IMR-90 (cell line): ENCODE results near the gene ACAP2. TPM values are rescaled to one million over a fixed set of nuclear protein-coding genes. Genes with fewer than 3 reads are reported as not detected.

Experiments used
- FOS ChIP-seq: fragments of 150-350 bp; IDR thresholded peaks from 2 replicates; pipeline ENCODE4 v1.6.1; 2016; ENCODE audit warnings: low read depth, low read length
- POLR2A ChIP-seq: IDR thresholded peaks from 2 replicates; pipeline ENCODE4 v1.6.1; 2012; ENCODE audit warnings: mild to moderate bottlenecking, low read depth, low read length
- polyA plus RNA-seq, 3 experiments: library from polyadenylated mRNA; depleted of rRNA; stranded (reverse); fragments of >200 nt; gene quantifications; 2 replicates each; pipeline ENCODE4 v1.2.3, GENCODE V29; 2012; ENCODE audit warnings: low replicate concordance in 1 of 3
- total RNA-seq: library from RNA; depleted of rRNA; stranded (reverse); fragments of >200 nt; gene quantifications from 2 replicates; pipeline ENCODE4 v1.2.3, GENCODE V29; 2012
- TF ChIP-seq, protein P1 (sequence below): fragments of 150-350 bp; IDR thresholded peaks from 2 replicates; pipeline ENCODE4 v1.6.1; 2016; ENCODE audit warnings: low read depth, mild to moderate bottlenecking, low read length, moderate library complexity, borderline replicate concordance
- TF ChIP-seq, protein P2 (sequence below): fragments of 150-350 bp; IDR thresholded peaks from 2 replicates; pipeline ENCODE4 v1.6.1; 2017; ENCODE audit warnings: mild to moderate bottlenecking, antibody characterized with exemption, low read length, low read depth

The ACAP2 gene
- total and polyA plus RNA-seq, 2 of the 4 experiments (the other 2 are of a cell fraction) = 11.9 to 35.1 TPM

DNA sequence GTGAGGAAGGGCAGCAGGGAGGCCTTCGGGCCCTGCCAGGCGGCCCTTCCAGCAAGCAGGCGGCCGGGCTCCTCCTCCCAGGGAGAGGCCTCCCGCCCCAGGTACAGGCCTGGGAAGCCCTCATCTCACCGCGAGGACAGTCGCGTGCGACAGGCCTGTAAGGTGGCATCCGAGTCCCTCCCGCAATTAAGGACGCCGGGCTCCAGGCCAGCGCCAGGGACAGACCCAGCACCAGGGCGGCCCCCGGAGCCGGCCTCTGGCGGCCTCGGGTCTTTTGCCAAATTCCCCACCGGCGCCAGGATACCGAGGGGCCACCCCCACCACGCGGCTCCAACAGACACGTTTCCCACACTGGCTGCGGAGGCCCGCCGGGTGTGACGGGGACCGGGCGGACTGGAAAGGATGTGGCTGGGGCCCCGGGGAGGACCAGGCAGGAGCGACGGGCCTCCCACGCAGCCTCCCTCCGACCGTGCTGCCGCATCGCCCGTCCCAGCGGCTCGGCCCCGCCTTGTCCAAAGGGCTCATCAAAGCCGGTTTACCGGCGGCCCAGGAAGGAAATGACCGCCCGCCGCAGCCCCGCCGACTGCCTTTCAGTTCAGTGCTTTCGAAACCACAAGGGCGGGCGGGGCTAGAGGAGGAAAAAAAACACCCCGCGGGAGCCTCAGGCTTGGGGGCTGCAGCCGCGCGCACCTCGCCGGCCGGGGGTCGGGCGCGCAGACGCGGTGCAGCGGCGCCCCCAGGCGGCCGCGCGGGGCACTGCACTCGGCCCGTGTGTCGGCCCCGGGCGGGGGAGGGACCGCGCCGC lies 183.1 kb downstream of the ACAP2 start (continued):
- TF ChIP-seq, protein P1, sequence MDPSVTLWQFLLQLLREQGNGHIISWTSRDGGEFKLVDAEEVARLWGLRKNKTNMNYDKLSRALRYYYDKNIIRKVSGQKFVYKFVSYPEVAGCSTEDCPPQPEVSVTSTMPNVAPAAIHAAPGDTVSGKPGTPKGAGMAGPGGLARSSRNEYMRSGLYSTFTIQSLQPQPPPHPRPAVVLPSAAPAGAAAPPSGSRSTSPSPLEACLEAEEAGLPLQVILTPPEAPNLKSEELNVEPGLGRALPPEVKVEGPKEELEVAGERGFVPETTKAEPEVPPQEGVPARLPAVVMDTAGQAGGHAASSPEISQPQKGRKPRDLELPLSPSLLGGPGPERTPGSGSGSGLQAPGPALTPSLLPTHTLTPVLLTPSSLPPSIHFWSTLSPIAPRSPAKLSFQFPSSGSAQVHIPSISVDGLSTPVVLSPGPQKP = no peak
- TF ChIP-seq POLR2A = peak; percentile 80
- TF ChIP-seq, protein P2, sequence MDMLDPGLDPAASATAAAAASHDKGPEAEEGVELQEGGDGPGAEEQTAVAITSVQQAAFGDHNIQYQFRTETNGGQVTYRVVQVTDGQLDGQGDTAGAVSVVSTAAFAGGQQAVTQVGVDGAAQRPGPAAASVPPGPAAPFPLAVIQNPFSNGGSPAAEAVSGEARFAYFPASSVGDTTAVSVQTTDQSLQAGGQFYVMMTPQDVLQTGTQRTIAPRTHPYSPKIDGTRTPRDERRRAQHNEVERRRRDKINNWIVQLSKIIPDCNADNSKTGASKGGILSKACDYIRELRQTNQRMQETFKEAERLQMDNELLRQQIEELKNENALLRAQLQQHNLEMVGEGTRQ = no peak
- no peak for TF ChIP-seq FOS
